GM21786 (cell line): Measurements from ENCODE around the gene PNPO.

ENCODE experiments used
- ATAC-seq: cut with Tn5 transposase; IDR thresholded peaks from one replicate; pipeline ENCODE4 v1.9.1; 2021; ENCODE audit not compliant: unreplicated experiment

PNPO gene

DNA sequence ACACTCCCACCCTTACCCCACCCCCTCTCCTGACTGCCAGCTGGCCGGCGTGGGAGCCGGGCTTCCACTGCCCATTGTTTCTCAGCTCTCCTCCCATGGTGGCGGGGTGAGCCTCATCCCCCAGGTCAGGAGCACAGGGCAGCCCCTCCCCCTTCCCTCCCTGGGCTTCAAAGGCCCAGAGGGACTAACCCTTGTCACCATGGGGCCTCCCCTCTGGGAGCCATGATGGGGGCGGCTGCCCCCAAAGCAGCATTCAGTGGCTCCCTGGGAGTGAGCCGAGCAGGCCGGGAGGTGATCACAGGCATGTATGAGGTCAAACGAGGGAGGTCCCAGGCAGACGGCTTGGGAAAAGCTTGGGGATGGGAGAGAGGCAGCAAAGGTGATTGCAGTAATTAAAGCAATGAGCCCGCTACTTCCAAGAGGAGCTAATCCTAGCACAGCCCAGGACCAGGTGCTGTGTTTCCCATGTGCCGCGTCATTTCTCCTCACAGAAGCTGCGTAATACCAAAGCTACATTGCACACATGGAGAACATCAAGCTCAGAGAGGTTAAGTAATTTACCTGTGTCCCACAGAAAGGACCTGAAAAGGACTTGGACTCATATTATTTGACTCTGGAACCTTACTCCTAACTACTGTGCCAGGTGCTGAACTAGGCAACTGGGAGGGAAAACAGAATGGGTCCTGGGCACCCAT lies 54.0 kb downstream of the PNPO start:
- no peak for ATAC-seq

DNA sequence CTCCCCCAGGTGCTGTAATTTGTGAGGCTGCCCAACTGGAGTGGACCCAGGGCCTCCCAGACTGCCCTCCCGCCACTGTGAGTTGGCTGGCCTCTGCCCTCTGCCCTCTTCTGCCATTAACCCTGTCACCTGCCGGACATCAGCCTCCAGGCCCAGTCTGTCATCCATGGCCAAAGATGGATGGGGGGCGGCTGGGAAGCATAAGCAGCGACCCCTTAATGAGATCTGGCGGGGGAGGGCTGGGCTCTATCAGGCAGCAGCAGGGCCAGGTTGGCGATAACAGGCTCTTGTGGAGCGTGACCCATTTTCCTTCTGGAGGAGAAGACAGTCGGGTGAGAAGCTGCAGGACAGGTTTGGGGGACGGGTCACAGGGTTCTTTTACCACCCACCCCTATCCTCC lies 54.8 kb downstream of the PNPO start:
- ATAC-seq: no peak

DNA sequence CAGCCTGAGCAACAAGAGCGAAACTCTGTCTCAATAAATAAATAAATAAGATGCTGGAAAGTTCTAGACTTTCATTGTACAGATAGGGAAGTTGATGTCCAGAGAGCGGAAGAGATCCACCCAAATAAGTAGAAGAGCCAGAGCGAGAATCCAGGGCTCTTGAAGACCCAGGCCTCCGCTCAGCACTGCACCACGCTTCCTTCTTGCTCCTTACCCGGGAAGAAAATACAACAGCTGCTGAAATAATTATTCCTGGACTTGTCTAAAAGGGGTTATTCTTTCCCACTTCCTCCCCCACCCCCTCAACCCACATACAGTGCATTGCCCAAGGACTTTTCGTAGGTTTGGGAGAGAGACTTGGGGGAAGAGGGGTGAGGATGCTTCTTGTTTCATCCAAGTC lies 56.2 kb downstream of the PNPO start:
- no peak for ATAC-seq

DNA sequence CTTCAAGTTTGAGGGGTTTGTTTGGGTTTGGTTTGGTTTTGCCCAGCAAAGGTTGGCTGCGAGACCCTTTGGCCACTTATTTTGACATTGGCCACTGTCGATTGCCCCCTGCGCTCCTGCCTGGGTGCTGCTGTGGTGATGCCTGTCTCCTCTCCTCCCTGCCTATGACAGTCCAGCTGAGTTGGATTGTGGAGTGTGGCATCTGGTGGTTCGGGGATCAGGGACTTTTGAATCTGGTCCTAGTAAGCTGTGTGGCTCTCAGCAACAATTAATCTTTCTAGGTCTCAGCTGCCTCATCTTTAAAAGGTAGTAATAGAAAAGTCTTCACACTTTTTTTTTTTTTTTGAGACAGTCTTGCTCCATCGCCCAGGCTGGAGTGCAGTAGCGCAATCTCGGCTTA lies 56.7 kb downstream of the PNPO start:
- ATAC-seq: no peak
